HUDEP-2 (cell line): ENCODE data around the gene LUZP2.
"Not testable (repeated sequence)": the region's sequence is repeated elsewhere in the genome, so short reads cannot be mapped to it uniquely, and the experiment has no call there.

Experiments used
- DNase-seq, 76 experiments: peaks; one replicate each; lab custom pipeline; 2025; ENCODE audit not compliant: unreplicated experiment in 76 of 76; lab: John Stamatoyannopoulos, UW

Gene LUZP2

DNA sequence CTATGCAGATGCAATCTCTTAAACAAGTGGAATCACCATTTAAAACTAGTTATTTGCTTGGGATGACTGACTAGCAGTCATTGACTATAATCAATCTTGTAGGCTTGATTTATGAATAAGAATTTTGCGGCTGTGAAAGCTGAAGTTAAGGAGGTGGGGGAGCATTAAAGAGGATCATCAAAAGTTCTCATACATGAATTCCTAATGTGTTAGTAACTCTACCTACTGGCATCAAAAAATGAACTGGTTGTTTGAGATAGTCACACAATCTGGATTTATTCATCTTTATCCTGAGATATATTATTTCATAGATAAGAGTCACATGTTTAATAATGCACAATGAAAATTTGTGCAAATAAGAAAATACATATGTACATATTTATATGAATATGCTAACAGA is 393.6 kb downstream of the LUZP2 start:
- no peak for DNase-seq

DNA sequence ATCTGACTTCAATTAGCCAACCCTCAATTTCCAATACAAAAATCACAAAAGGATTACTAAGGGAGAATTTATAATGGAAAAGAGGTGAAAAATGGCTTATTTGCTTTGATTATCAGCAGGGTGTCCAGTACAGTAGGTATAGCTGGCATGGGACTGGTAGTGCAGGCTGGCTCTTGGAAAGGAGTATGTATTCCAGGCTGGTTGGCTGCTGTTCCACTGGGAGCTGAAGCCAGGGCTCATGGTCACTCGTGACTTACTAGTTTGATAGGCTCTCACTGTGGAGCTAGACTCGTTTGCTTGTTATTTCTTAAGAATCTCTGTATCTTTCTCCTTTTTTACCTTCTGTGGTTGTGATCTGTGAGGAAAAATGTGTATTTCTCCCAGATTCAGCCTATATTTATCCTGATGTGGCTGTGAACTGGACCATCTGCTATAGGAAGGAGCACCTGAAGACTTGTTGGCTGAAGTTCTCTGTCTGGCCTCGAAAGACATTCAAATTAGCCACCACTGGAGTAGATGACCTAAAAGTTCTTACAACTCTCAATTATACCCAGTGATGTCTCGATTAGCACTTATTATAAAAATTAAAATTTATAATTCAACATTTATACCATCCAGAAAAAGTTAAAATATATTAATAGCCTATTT is 395.1 kb downstream of the LUZP2 start:
- not testable (repeated sequence) for DNase-seq

DNA sequence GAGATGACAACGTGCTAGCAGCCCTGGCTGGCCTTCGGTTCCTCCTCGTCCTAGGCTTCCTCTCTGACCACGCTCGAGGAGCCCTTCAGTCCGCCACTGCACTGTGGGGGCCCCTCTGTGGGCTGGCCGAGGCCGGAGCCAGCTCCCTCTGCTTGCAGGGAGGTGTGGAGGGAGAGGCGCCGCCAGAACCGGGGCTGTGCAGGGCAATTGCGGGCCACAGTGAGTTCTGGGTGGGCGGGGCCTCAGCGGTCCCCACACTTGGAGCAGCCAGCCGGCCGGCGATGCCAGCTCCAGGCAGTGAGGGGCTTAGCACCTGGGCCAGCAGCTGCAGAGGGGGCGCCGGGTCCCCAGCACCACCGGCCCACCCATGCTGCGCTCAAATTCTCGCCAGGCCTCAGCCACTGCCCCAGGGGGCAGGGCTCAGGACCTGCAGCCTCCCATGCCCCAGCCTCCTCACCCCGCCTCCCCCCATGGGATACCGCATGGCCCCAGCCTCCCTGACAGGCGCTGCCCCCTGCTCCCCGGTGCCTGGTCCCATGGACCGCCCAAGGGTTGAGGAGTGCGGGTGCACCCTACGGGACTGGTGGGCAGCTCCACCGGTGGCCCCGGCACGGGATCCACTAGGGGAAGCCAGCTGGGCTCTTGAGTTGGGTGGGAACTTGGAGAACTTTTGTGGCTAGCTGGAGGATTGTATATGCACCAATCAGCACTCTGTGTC is 399.4 kb downstream of the LUZP2 start:
- DNase-seq = no peak

GRCh38 chr11:24900514-24900913 is 403.7 kb downstream of the LUZP2 start:
- no peak for DNase-seq

GRCh38 chr11:24900960-24901549 is 404.2 kb downstream of the LUZP2 start:
- DNase-seq = no peak

DNA sequence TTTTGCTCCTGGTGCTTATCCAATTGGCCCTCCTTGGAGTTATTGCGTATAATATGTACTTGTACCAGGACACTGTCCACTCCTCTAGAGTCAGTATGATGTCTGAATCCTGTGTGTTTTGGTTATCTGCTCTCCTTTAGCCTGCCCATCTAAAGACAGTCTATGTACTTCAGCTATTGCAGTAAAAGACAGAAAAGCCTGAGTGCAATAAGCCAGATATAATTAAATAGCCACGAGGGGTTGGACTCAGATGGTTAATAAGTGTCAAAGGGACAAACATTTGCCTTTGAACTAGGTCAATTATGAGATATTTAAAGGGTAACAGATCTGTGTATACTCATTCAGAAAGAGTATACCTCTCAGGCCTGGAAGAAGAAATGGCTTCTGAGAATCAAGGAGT is 406.7 kb downstream of the LUZP2 start:
- DNase-seq = no peak

DNA sequence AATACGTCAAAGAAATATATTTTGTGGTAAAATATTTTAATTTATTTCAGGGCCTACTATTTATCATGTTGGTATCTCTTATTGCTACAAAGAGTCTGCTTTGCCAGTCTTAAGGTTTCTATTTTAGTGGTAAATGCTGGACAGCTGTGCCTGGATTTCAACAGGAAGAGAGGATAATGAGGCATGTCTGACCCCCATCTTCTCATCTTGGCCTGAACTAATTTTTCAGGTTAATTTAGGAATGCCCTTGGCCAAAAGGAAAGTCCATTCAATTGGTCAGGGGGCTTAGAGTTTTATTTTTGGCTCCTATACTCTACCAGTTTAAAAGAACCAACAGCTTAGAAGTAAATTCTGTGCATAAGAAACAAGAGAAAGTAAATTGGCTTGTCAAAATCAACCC is 428.2 kb downstream of the LUZP2 start:
- no peak for DNase-seq

DNA sequence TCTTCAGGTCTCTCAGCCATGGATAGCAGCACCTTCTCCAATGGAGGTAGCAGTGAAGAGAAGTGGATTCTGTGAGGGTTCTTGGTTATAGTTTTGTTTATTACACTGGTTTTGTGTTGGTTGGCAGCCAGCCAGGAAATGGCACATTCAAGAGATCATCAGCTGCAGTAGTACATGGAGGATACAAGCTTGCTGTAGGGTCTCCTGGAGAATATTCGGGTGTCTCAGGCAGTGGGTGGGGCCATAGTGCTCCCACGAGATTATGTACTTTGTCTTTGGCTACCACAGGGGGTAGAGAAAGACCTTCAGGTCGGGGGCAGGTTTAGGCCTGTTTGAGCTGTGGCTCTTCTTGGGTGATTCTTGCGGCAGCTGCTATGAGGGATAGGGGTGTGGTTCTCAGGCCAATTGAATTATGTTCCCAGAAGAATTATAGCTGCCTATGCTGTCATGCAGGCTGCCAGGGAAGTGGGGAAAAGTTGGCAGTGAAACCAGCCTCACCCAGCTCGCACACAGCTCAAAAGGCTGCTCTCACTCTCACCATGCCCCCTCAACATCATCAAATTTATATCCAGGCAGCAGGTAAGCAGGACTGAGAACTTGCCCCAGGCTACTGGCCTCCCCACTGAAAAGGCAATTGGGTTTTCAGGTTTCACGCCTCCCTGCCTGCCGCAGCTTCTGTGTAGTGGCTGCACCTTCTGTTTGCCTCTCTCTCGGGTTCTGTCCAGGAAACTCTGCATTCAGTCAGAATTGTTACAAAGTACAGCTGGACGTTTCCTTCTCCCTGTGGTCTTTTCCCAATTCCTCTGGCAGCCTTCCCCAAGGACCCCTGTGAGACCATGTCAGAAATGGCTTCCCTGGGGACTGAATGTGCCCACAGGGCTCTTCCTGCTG is 435.5 kb downstream of the LUZP2 start:
- DNase-seq = no peak

- no peak for DNase-seq
These were observed 438.0 kb downstream of the LUZP2 start for GRCh38 chr11:24934733-24935439.

DNA sequence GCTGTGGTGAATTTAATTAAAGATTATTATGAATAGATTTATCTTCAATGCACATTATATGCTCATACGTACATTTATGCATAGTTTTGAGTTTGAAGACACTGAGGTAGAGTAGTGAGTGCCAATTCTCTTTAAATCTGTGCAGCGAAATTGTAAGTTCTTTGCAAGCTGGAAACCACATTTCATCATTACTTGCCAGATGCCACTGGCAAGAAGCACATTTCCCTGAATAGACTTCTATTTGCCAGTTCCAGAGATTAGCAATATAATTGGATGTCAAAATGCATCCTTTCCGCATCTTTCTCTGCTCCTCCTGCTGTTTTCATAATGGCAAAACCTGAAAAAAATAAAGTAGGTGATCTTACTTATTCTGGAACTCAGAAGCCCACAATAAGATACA is 448.0 kb downstream of the LUZP2 start:
- no peak for DNase-seq

GRCh38 chr11:24949406-24949805 is 452.6 kb downstream of the LUZP2 start:
- no peak for DNase-seq

DNA sequence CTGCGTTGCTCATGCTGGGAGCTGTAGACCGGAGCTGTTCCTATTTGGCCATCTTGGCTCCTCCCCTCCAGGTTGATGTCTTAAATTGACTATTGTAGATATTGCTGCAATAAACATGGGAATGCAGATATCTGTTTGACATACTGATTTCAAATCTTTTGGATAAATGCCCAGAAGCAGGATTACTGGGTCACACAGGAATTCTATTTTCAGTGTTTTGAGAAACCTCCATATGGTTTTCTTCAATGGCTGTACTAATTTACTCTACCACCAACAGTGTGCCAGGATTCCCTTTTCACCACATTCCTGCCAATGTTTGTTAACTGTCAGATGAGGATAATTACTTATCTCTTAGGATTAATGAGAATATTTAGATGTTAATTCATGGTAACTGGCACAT is 467.0 kb downstream of the LUZP2 start:
- DNase-seq = no peak

DNA sequence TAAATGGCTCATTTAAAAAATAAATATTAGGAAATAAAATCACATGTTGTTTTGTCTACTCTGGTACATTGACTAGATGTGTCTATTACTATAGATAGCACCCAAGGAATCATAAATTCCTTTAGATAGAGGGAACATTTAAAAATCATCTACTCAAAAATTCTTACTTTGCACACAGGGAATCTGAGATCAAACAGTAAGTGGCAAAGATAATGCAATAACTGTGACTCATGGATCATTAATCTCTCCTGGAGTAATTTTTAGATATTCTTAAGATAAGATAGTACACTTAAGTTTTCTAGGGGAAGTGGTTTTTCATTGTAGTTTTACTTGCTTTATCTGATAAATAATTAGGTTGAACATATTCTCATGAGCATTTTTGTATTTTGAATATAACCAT is 468.9 kb downstream of the LUZP2 start:
- DNase-seq = no peak

DNA sequence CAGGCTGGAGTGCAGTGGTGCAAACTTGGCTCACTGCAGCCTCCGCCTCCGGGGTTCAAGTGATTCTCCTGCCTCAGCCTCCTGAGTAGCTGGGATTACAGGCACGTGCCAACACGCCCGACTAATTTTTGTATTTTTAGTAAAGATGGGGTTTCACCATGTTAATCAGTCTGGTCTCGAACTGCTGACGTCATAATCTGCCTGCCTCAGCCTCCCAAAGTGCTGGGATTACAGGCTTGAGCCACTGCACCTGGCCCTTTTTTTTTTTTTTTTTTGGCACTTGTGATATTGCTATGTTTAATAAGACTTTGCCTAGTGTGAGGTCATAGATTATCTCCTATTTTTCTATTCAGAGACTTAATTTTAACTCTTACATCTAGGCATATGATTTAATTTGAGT is 497.1 kb downstream of the LUZP2 start:
- not testable (repeated sequence) for DNase-seq

DNA sequence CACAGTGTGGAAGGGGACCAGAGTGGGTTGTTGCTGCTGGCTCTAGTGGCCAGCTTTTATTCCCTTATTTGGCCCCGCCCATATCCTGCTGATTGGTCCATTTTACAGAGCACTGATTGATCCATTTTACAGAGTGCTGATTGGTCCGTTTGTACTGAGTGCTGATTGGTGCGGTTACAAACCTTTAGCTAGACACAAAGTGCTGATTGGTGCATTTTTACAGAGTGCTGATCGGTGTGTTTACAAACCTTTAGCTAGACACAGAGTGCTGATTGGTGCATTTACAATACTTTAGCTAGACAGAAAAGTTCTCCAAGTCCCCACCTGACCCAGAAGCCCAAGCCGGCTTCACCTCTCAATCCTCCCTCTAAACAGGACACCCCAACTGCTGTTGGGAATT is 503.1 kb downstream of the LUZP2 start:
- DNase-seq = not testable (repeated sequence)

- DNase-seq = no peak
These were observed 540.6 kb downstream of the LUZP2 start for GRCh38 chr11:25037431-25037830.

- no peak for DNase-seq
These were observed 541.3 kb downstream of the LUZP2 start for GRCh38 chr11:25038131-25038530.

DNA sequence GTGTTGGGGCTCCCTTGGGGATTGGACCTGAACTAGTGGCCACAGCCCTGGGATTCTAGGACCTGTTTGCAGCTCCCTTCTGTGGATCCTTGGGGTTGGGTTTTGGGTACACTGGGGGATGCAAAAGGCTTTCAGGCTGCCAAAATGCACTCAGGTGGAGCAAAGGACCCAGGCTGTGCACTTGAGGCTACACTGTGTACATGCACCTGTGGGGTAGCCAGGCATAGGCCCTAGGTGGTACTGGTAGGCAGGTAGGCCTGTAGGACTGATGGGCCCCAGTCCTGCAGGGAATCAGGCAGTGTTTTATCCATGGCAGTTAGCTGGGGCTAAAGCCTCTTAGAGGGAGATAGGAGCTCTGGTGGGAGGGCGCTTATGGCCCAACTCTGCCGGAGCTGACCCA is 542.3 kb downstream of the LUZP2 start:
- no peak for DNase-seq

- DNase-seq = no peak
These were observed 551.8 kb downstream of the LUZP2 start for GRCh38 chr11:25048632-25049031.

- no peak for DNase-seq
These were observed 556.0 kb downstream of the LUZP2 start for GRCh38 chr11:25052844-25053243.

DNA sequence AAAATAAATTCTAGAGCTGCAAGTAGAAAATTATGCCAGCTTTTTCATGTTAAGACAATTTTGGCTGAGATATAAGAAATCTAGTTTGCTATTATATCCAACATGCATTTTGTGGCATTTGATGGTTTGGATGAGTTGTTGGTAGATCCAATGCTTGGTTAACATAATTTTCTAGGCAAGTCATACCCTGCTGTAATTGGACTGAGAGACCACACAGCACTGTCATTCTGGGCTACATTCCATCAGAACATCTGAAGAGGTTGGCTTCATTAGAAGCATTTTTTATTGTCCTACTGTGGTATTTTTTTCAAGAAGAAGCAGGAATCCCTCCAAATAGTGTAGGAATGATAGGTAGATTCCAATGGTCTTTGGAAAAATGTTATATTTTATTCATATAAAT is 561.0 kb downstream of the LUZP2 start:
- no peak for DNase-seq
